DND-41 (cell line): ENCODE measurements around the gene CFAP92.

Experiments used
- ATAC-seq: fragments of 200-7000 bp; cut with Tn5 transposase; 3 replicates; pipeline ENCODE4 v1.9.1; 2021; ENCODE audit warnings: low read depth; ENCODE audit not compliant: insufficient read depth
- DNase-seq: peaks from one replicate; pipeline ENCODE4 v3.0.0-alpha.2; 2020
- H2AFZ ChIP-seq: 2 replicates; pipeline ENCODE4 v1.6.0; 2012; ENCODE audit warnings: low read depth, low read length
- H3K27ac ChIP-seq: 2 replicates; pipeline ENCODE4 v1.5.1; 2012; ENCODE audit warnings: low read length, inconsistent platforms
- H3K27me3 ChIP-seq: fragments of 200-600 bp; sonication (generic); 2 replicates; pipeline ENCODE4 v1.6.0; 2012; ENCODE audit warnings: low read length, mild to moderate bottlenecking, inconsistent platforms; ENCODE audit not compliant: insufficient read depth, poor library complexity
- H3K36me3 ChIP-seq: 2 replicates; pipeline ENCODE4 v1.5.1; 2012; ENCODE audit warnings: low read length, inconsistent platforms; ENCODE audit not compliant: insufficient read depth
- H3K4me1 ChIP-seq: 2 replicates; pipeline ENCODE4 v1.5.1; 2012; ENCODE audit warnings: mild to moderate bottlenecking, low read length; ENCODE audit not compliant: insufficient read depth
- H3K4me2 ChIP-seq: 2 replicates; pipeline ENCODE4 v1.6.0; 2012; ENCODE audit warnings: mild to moderate bottlenecking, moderate library complexity, low read length, inconsistent platforms; ENCODE audit not compliant: insufficient read depth
- H3K4me3 ChIP-seq, 2 experiments: fragments of 200-600 bp in 1 of 2; shearing (Covaris generic) in 1 of 2; 2 replicates each; pipeline ENCODE4 v1.5.1; 2012 to 2016; ENCODE audit warnings: inconsistent platforms in 2 of 2, low read length in 2 of 2, mild to moderate bottlenecking in 2 of 2, low read depth in 1 of 2, moderate library complexity in 1 of 2
- H3K79me2 ChIP-seq: 2 replicates; pipeline ENCODE4 v1.6.0; 2012; ENCODE audit warnings: low read length, inconsistent platforms; ENCODE audit not compliant: insufficient read depth
- H3K9ac ChIP-seq: 2 replicates; pipeline ENCODE4 v1.6.0; 2012; ENCODE audit warnings: low read depth, mild to moderate bottlenecking, inconsistent platforms, low read length, moderate library complexity
- H3K9me3 ChIP-seq: 2 replicates; pipeline ENCODE4 v1.5.1; 2012; ENCODE audit warnings: low read length, moderate library complexity, mild to moderate bottlenecking, inconsistent platforms; ENCODE audit not compliant: insufficient read depth, severe bottlenecking
- H4K20me1 ChIP-seq: 2 replicates; pipeline ENCODE4 v1.6.0; 2012; ENCODE audit warnings: low read length; ENCODE audit not compliant: insufficient read depth
- EZH2 ChIP-seq: IDR thresholded peaks from 3 replicates; pipeline ENCODE4 v1.6.1; 2012; ENCODE audit warnings: borderline replicate concordance, low read depth, mild to moderate bottlenecking, moderate library complexity, low read length, inconsistent platforms; ENCODE audit not compliant: severe bottlenecking
- TF ChIP-seq, protein P1 (sequence below): IDR thresholded peaks from 2 replicates; pipeline ENCODE4 v1.5.1; 2012; ENCODE audit warnings: borderline replicate concordance, low read length, moderate library complexity, mild to moderate bottlenecking; ENCODE audit not compliant: poor library complexity, severe bottlenecking; ENCODE audit errors: extremely low read depth

CFAP92 gene

DNA sequence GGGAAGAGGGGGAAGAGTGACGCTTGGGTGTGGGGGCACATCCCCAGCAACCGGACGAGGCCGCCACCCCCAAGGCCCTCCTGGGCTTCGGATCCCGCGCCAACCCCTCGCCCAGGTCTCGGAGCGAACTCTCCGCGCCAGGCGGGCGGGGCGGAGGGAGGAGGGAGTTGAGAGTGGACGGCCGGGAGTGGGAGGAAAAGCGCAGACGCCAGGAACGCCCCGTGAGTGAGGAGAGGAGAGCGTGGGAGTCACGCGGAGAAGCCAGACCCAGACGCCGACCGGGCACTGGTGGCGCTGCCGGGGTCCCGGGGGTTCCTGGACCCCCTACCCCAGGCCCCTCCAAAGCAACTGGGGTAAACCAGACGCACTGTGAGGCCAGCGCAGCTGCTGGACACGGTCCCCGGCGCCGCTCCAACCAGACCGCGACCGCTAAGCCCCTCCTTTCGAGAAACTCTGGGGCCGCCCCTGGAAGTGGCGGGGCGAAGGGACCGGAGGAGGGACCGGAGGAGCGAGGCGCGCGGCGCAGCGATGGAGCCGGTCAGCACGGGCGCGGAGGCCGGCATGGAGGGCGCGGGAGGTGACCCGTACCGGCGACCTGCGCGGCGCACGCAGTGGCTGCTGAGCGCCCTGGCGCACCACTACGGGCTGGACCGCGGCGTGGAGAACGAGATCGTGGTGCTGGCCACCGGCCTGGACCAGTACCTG, 7.4 kb upstream of the CFAP92 start, which contains the start of gene EFCC1:
TSS of gene EFCC1 (plus strand) at position 204 of the 705 bp plus-strand sequence. CDS start at position 529, 325 bp downstream.
- Histone ChIP-seq H3K36me3 (no peaks in the 10 kb centered on the region), H3K27me3 (no peaks in the 10 kb centered on the region), H2AFZ (0 out of 2 replicates have a peak within 1 kb of the TSS, but pooled peaks have one; percentile 35), H3K9me3 (no peaks in the 10 kb centered on the region), H3K4me1 (peaks cover 50% of the 10 kb centered on the region), H3K4me2 (peak within 1 kb of the TSS; percentile 46; the same call in 1 of the 2 replicates), H3K9ac (no peak within 1 kb of the TSS; the same call in 1 of the 2 replicates), H3K27ac (peak within 1 kb of the TSS; percentile 89), H3K4me3 (no peak within 1 kb of the TSS), H4K20me1 (no peaks in the 10 kb centered on the region), H3K79me2 (no peaks in the 10 kb centered on the region)
- no peak for TF ChIP-seq EZH2
- TF ChIP-seq, protein P1, sequence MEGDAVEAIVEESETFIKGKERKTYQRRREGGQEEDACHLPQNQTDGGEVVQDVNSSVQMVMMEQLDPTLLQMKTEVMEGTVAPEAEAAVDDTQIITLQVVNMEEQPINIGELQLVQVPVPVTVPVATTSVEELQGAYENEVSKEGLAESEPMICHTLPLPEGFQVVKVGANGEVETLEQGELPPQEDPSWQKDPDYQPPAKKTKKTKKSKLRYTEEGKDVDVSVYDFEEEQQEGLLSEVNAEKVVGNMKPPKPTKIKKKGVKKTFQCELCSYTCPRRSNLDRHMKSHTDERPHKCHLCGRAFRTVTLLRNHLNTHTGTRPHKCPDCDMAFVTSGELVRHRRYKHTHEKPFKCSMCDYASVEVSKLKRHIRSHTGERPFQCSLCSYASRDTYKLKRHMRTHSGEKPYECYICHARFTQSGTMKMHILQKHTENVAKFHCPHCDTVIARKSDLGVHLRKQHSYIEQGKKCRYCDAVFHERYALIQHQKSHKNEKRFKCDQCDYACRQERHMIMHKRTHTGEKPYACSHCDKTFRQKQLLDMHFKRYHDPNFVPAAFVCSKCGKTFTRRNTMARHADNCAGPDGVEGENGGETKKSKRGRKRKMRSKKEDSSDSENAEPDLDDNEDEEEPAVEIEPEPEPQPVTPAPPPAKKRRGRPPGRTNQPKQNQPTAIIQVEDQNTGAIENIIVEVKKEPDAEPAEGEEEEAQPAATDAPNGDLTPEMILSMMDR, result no peak
- DNase-seq (no peak), ATAC-seq (no peak)

DNA sequence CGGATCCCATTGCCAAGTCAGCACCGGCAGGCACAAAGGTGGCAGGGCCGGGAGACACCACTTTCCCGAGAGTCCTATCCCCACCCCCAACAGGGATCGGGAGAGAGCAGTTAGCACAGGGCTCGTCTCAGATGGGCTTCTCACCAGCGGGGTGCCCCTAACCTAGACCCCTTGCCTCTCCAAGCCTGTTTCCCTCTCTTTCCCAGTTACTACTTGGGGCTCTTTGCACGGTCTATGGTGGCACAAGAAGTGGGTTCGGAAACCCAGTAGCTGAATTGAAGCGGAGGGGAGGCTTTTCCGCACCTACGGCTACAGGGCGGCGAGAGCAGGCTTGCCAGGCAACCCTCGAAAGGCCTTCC, 6.8 kb upstream of the CFAP92 start:
- Histone ChIP-seq H3K4me3 (no peak overlapping the region), H3K27ac (peak overlapping the region; percentile 89), H3K4me1 (peaks cover 55% of the 10 kb centered on the region), H3K79me2 (no peaks in the 10 kb centered on the region), H4K20me1 (no peaks in the 10 kb centered on the region), H3K4me2 (no peak overlapping the region), H3K9ac (no peak overlapping the region), H2AFZ (no peak overlapping the region), H3K27me3 (no peaks in the 10 kb centered on the region), H3K9me3 (no peaks in the 10 kb centered on the region), H3K36me3 (no peaks in the 10 kb centered on the region)
- DNase-seq (no peak), ATAC-seq (no peak)
- TF ChIP-seq, protein P1, result no peak
- no peak for TF ChIP-seq EZH2

DNA sequence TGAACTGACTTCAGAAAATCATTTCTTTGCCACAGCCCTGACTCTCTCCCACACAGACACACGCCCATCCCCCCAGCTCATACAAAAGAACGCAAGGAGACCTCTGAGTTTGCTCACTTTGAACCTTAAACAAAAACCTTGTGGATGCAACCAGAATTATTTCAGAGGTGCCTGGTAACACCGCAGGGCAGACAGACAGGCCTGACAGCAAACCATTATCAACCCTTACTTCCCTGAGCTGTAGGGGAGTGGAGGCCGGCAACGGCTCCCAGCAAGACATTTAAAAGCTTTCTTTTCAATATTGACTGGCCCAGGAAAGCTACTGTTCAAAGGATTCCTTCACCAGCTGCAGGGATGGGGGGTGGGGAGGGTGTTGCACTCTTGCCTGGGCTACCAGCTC, 5.2 kb upstream of the CFAP92 start:
- DNase-seq (peak; percentile 75), ATAC-seq (peak; percentile 66)
- no peaks in the 10 kb centered on the region for H3K79me2 ChIP-seq
- no peaks in the 10 kb centered on the region for H3K9me3 ChIP-seq
- peak overlapping the region; percentile 46 for H3K4me2 ChIP-seq
- no peaks in the 10 kb centered on the region for H3K36me3 ChIP-seq
- no peaks in the 10 kb centered on the region for H3K27me3 ChIP-seq
- H3K9ac ChIP-seq, result peak overlapping the region; percentile 54
- H2AFZ ChIP-seq, result peak overlapping the region; percentile 37
- no peaks in the 10 kb centered on the region for H4K20me1 ChIP-seq
- TF ChIP-seq, protein P1, result no peak
- no peak for TF ChIP-seq EZH2
- H3K4me3 ChIP-seq, result peak overlapping the region in 1 of 2 experiments; percentile 26; a peak in 2 of 4 replicates
- H3K4me1 ChIP-seq, result peaks cover 63% of the 10 kb centered on the region
- H3K27ac ChIP-seq, result peak overlapping the region; percentile 89
